ENCODE results near the gene CMC4.

The CMC4 gene

GRCh38 chrX:155054255-155054654 lies 16.7 kb downstream of the CMC4 start:
- DNase-seq, result no peak

- no peak for DNase-seq
These were observed 17.3 kb downstream of the CMC4 start for GRCh38 chrX:155053656-155054055.

GRCh38 chrX:155052738-155053498 lies 18.0 kb downstream of the CMC4 start:
- no peak for DNase-seq

- DNase-seq, result peak in 34 of 51 donors; percentile 0 to 55 (median 10)
These were observed 21.8 kb downstream of the CMC4 start for GRCh38 chrX:155048977-155049619.

- DNase-seq, result no peak
These were observed 24.0 kb downstream of the CMC4 start for GRCh38 chrX:155046811-155047528.

- no peak for DNase-seq
These were observed 24.7 kb downstream of the CMC4 start for GRCh38 chrX:155046129-155046810.

- no peak for DNase-seq
These were observed 35.2 kb downstream of the CMC4 start for GRCh38 chrX:155035688-155036087.

GRCh38 chrX:155031657-155032056 lies 39.3 kb downstream of the CMC4 start:
- DNase-seq, result no peak

GRCh38 chrX:155028877-155029291 lies 42.1 kb downstream of the CMC4 start:
- DNase-seq, result no peak

GRCh38 chrX:155028129-155028528 lies 42.8 kb downstream of the CMC4 start:
- no peak for DNase-seq

- DNase-seq, result peak in 1 of 51 donors; percentile 0
These were observed 43.3 kb downstream of the CMC4 start for GRCh38 chrX:155027509-155028066.

- DNase-seq, result peak; percentile 30 to 92 (median 82)
These were observed 44.0 kb downstream of the CMC4 start, which contains the start of gene FUNDC2 for GRCh38 chrX:155026727-155027508. Gene FUNDC2, plus strand, starts transcription at chrX:155026844. Its CDS starts 95 bp downstream, at chrX:155026939.

- no peak for DNase-seq
These were observed 44.6 kb downstream of the CMC4 start for GRCh38 chrX:155026420-155026726.

GRCh38 chrX:155023907-155024833 lies 46.8 kb downstream of the CMC4 start:
- DNase-seq, result no peak

GRCh38 chrX:155022585-155022984 lies 48.4 kb downstream of the CMC4 start, which contains the start of gene F8:
Gene F8, minus strand, starts transcription at chrX:155022723. Its CDS starts 171 bp downstream, at chrX:155022552.
- no peak for DNase-seq

GRCh38 chrX:155020591-155020990 lies 50.3 kb downstream of the CMC4 start:
- DNase-seq, result no peak

All from hypothalamus (tissue), 51 donors.